Measurements from ENCODE around the gene ZFPM1.

The ZFPM1 gene

GRCh38 chr16:88548985-88549384 is 95.9 kb downstream of the ZFPM1 start:
- no peak for DNase-seq

GRCh38 chr16:88549671-88550245 is 96.7 kb downstream of the ZFPM1 start:
- no peak for DNase-seq

GRCh38 chr16:88550246-88550661 is 97.2 kb downstream of the ZFPM1 start:
- peak; percentile 45 for DNase-seq

- no peak for DNase-seq
These were observed 99.1 kb downstream of the ZFPM1 start for GRCh38 chr16:88552166-88552565.

GRCh38 chr16:88552815-88553214 is 99.7 kb downstream of the ZFPM1 start:
- no peak for DNase-seq

DNA sequence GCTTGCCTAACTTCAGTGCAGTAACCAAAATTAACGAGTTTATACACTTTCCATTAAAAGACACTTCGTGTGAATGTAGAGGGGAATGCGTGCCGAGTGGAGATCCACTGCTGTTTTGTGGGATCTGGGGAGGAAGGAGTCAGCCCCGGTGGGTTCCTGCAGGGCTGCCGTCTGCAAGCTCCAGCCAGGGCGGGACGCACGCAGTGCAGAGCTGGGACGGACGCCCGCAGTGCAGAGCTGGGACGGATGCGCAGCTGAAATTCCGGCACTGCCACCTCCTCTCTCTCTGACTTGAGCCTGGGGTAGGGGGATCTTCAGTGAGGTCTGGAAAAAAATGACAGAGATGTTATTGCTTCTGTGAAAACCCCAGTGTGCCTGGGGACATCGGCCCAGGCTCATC is 100.7 kb downstream of the ZFPM1 start:
- no peak for DNase-seq

DNA sequence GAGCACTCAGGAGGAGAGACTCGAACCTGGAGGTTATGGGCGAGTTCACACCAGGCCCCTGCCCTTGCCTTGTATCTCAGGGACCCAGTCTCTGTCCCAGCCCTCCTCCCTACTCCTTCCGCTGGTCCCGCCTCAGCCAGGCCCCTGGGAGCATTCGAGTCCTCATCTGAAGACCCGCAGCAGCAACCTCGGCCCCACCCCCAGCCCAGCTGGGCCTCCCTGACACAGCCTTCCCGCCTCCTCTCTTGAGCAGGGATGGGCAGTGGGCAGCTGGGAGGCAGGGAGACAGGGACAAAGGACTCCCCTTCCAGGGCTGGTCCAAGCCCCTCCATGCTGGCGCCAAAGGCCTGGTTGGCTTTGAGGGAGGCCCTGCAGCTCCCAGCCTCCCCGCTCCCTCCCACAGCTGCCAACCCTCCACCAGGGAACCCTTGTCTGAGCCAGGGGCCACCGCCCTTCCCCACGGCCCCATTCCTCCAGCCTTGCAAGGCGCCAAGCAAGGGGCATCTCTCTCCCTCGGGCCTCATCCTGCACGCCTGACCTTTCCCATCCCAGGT is 101.7 kb downstream of the ZFPM1 start:
- DNase-seq: no peak

- DNase-seq: no peak
These were observed 103.4 kb downstream of the ZFPM1 start for GRCh38 chr16:88556294-88556988.

- DNase-seq: peak; percentile 80
These were observed 105.7 kb downstream of the ZFPM1 start for GRCh38 chr16:88558457-88559442.

GRCh38 chr16:88560714-88561484 is 107.8 kb downstream of the ZFPM1 start:
- DNase-seq: no peak

DNA sequence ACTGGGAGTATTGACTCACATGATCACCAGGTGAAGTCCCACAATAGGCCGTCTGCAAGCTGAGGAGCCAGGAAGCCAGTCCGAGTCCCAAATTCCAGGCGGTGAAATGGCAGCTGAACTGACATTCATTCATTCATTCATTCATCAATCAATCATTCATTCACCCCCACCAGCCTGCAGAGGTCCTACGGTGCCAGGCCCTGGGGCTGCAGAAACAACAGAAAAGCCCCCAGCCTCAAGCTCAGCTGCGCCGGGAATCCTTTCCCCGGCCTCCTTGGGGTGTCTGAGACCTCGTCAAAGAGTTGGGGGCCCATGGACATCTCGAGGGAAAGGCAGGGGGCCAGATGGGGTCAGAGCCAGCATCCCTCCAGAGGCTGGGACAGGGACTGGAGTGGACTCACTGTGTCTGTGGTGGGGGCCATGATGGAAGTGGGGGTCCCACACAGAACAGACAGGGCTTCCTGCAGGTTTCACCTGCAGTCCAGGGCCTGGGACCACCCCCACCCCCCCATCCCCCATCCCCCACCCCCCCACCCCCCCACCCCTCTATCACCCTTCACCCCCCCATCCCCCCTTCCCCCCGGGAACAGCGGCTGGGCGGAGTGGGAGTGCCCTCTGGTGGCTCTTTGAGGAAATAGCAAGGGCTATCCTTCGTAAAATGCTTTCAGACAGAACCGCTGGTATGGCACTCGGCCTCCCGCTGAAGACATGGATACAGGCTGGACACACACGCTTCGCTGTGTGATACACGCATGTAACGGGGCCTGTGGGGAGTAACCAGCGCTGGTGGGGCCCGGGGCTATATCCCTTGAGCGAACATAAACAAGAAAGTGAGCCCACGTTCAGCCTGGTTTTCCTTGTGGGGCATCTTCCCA is 108.6 kb downstream of the ZFPM1 start:
- DNase-seq: peak; percentile 37

DNA sequence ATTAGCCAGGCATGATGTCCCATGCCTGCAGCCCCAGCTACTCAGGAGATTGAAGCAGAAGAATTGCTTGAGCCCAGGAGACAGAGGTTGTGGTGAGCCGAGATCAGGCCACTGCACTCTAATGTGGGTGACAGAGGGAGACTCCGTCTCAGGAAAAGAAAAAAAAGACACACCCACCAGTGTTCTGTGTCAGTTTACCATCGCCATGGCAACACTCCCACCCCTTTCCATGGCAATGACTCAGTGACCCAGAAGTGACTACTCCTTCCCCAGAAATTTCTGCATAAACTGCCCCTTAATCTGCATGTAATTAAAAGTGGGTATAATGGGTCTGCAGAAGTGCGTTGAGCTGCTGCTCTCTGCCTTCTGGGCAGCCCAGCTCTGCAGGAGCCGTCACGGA is 113.1 kb downstream of the ZFPM1 start:
- no peak for DNase-seq

GRCh38 chr16:88568710-88569613 is 115.9 kb downstream of the ZFPM1 start:
- DNase-seq: no peak

DNA sequence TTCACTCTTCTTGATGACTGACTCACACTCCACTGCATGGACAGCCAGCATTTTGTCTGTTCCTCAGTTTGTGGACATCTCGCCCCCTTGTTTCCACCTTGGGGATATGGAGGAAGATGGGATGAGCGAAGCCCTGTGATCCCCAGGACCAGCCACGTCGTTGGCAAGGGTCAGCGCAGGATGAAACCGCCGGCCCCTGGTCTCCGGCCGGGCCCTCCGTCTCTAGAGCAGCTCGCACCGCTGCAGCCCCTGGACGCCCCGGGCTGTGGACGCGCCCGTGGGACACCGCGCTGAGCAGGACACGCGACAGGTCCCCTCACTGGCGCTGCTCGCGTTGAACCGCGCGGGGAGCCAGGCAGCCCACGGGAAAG is 116.5 kb downstream of the ZFPM1 start:
- DNase-seq: no peak

GRCh38 chr16:88569985-88570690 is 117.1 kb downstream of the ZFPM1 start, which contains the start of gene ZC3H18:
Gene ZC3H18, plus strand, starts transcription at chr16:88570403. Its CDS starts 6,721 bp downstream, at chr16:88577124.
- peak; percentile 94 for DNase-seq

DNA sequence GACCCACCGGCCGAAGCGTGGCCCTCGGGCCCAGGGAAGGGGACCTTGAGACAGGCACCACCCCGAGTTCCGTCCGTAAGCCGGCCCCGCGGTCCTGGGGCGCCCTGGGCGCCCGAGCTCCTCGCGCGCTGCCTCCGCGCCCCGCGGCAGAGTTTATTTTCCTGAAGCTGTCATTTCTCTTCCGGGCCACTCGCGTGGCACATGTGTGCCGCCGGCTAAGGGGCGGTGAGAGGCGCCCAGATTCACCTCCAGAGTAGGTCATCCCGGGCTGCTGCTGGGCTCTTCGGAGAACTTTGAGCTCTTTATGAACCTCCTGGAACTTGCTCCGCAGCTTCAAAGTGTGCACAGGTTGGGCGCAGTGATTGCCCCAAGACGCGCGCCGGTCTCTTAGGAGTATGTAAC is 117.6 kb downstream of the ZFPM1 start:
- DNase-seq: no peak

- no peak for DNase-seq
These were observed 122.2 kb downstream of the ZFPM1 start for GRCh38 chr16:88575251-88575650.

GRCh38 chr16:88576307-88576706 is 123.2 kb downstream of the ZFPM1 start:
- no peak for DNase-seq

DNA sequence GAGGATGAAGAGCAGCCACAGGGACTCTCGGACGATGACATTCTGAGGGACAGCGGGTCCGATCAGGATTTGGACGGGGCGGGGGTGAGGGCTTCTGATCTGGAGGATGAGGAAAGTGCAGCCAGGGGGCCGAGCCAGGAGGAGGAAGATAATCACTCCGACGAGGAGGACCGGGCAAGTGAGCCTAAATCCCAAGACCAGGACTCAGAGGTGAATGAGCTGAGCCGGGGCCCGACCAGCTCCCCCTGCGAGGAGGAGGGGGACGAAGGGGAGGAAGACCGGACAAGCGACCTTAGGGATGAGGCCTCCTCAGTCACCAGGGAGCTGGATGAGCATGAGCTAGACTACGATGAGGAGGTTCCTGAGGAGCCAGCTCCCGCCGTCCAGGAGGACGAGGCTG is 124.1 kb downstream of the ZFPM1 start:
- DNase-seq: no peak
